Tibial artery (tissue), 4 donors: ENCODE measurements around the gene FXYD5.

Experiments
- DNase-seq, 2 donors: peaks; one replicate each; pipeline ENCODE4 v3.0.0-alpha.2; 2019
- H3K27ac ChIP-seq, 2 donors: fragments of 200-600 bp; sonication (generic) in 1 of 2; 1 replicate in 1 of 2; 2 replicates in 1 of 2; pipeline ENCODE4 v1.5.1; 2018 to 2019; ENCODE audit warnings: mild to moderate bottlenecking in 1 of 2
- H3K27me3 ChIP-seq, 2 donors: fragments of 200-600 bp; sonication (generic) in 1 of 2; one replicate each; pipeline versions ENCODE4 v1.5.1 to v1.6.0; 2016 to 2019
- H3K36me3 ChIP-seq, 3 donors: fragments of 200-600 bp; sonication (generic) in 2 of 3; one replicate each; pipeline ENCODE4 v1.5.1; 2016 to 2019; ENCODE audit warnings: mild to moderate bottlenecking in 2 of 3
- H3K4me1 ChIP-seq, 4 donors: fragments of 200-600 bp; sonication (generic) in 2 of 4; 1 replicate in 3 of 4; 2 replicates in 1 of 4; pipeline ENCODE4 v1.5.1; 2016 to 2019
- H3K4me3 ChIP-seq, 2 donors: fragments of 200-600 bp; sonication (generic) in 1 of 2; 1 replicate in 1 of 2; 2 replicates in 1 of 2; pipeline ENCODE4 v1.5.1; 2018 to 2019; ENCODE audit warnings: mild to moderate bottlenecking in 2 of 2
- H3K9me3 ChIP-seq, 3 donors: fragments of 200-600 bp; sonication (generic) in 1 of 3; one replicate each; pipeline ENCODE4 v1.5.1; 2016 to 2019
- CTCF ChIP-seq, 2 experiments: fragments of 200-600 bp in 1 of 2; fragments of 450-650 bp in 1 of 2; IDR thresholded peaks; one replicate each; pipeline ENCODE4 v1.5.1; 2017 to 2019; ENCODE audit warnings: antibody characterized with exemption in 2 of 2, mild to moderate bottlenecking in 1 of 2, moderate library complexity in 1 of 2
- intact Hi-C: fragments of 100-400 bp; cut with DNase I; formaldehyde crosslinking; loops from one replicate; pipeline ENCODE4 v1.15.0; 2023; ENCODE audit warnings: low total_unique reads

The FXYD5 gene

GRCh38 chr19:35117116-35117515, 37.4 kb upstream of the FXYD5 start:
- intact Hi-C loops: no loop called here
- TF ChIP-seq CTCF (IDR thresholded peaks at IDR 0.05): no peak
- Histone ChIP-seq H3K4me1 (peaks cover 0 to 33% (median 10%) of the 10 kb centered on the region in 4 donors), H3K9me3 (no peaks in the 10 kb centered on the region), H3K4me3 (no peak overlapping the region), H3K36me3 (peaks cover 0 to 5% (median 0%) of the 10 kb centered on the region in 3 donors), H3K27ac (no peak overlapping the region), H3K27me3 (no peaks in the 10 kb centered on the region)
- DNase-seq: no peak

GRCh38 chr19:35117799-35118198, 36.7 kb upstream of the FXYD5 start:
- H3K4me1 ChIP-seq: peaks cover 6 to 40% (median 13%) of the 10 kb centered on the region in 4 donors
- no peak overlapping the region for H3K27ac ChIP-seq
- no peak overlapping the region for H3K4me3 ChIP-seq
- H3K9me3 ChIP-seq: no peaks in the 10 kb centered on the region
- peaks cover 0 to 5% (median 0%) of the 10 kb centered on the region in 3 donors for H3K36me3 ChIP-seq
- no peak for DNase-seq
- TF ChIP-seq CTCF (IDR thresholded peaks at IDR 0.05): no peak
- intact Hi-C loops: no loop called here
- no peaks in the 10 kb centered on the region for H3K27me3 ChIP-seq

GRCh38 chr19:35118268-35119020, 36.1 kb upstream of the FXYD5 start:
- TF ChIP-seq CTCF (IDR thresholded peaks at IDR 0.05): no peak
- Histone ChIP-seq H3K27ac (no peak overlapping the region), H3K36me3 (peaks cover 0 to 5% (median 0%) of the 10 kb centered on the region in 3 donors), H3K4me3 (no peak overlapping the region), H3K9me3 (no peaks in the 10 kb centered on the region), H3K27me3 (no peaks in the 10 kb centered on the region), H3K4me1 (peaks cover 12 to 46% (median 20%) of the 10 kb centered on the region in 4 donors)
- no peak for DNase-seq
- intact Hi-C loops: no loop called here

GRCh38 chr19:35119091-35119490, 35.4 kb upstream of the FXYD5 start:
- Histone ChIP-seq H3K36me3 (peaks cover 0 to 5% (median 0%) of the 10 kb centered on the region in 3 donors), H3K9me3 (no peaks in the 10 kb centered on the region), H3K4me3 (no peak overlapping the region), H3K4me1 (peaks cover 14 to 53% (median 26%) of the 10 kb centered on the region in 4 donors), H3K27ac (no peak overlapping the region), H3K27me3 (no peaks in the 10 kb centered on the region)
- intact Hi-C loops: no loop called here
- no peak for DNase-seq
- no peak for TF ChIP-seq CTCF (IDR thresholded peaks at IDR 0.05)

- TF ChIP-seq CTCF (IDR thresholded peaks at IDR 0.05): no peak
- Histone ChIP-seq H3K4me1 (peaks cover 14 to 51% (median 24%) of the 10 kb centered on the region in 4 donors), H3K27ac (no peak overlapping the region), H3K27me3 (no peaks in the 10 kb centered on the region), H3K9me3 (no peaks in the 10 kb centered on the region), H3K4me3 (no peak overlapping the region), H3K36me3 (peaks cover 0 to 5% (median 0%) of the 10 kb centered on the region in 3 donors)
- DNase-seq: no peak
- intact Hi-C loops: loop anchor here (10.0 kb wide), 1 partner anchor 595 kb away; the partner anchor contains the start of gene KMT2B
Observed at GRCh38 chr19:35119578-35120155, 34.9 kb upstream of the FXYD5 start.
